Kasumi-1 (cell line): ENCODE data around the gene PLEKHM3.

ENCODE experiments used
- DNase-seq, 2 experiments: peaks; one replicate each; lab custom pipeline; 2025; lab: John Stamatoyannopoulos, UW

The PLEKHM3 gene

GRCh38 chr2:207885010-207885409 lies 140.3 kb downstream of the PLEKHM3 start:
- no peak for DNase-seq

GRCh38 chr2:207884127-207884526 lies 141.2 kb downstream of the PLEKHM3 start:
- no peak for DNase-seq

GRCh38 chr2:207883002-207883780 lies 142.1 kb downstream of the PLEKHM3 start:
- DNase-seq, result no peak

- no peak for DNase-seq
These were observed 143.4 kb downstream of the PLEKHM3 start for GRCh38 chr2:207881902-207882301.

- no peak for DNase-seq
These were observed 145.8 kb downstream of the PLEKHM3 start for GRCh38 chr2:207879536-207879935.

- DNase-seq, result no peak
These were observed 148.3 kb downstream of the PLEKHM3 start for GRCh38 chr2:207876842-207877535.

GRCh38 chr2:207875473-207876212 lies 149.7 kb downstream of the PLEKHM3 start:
- no peak for DNase-seq

GRCh38 chr2:207873794-207874193 lies 151.5 kb downstream of the PLEKHM3 start:
- no peak for DNase-seq

- DNase-seq, result no peak
These were observed 153.4 kb downstream of the PLEKHM3 start for GRCh38 chr2:207871911-207872310.

GRCh38 chr2:207871506-207871905 lies 153.8 kb downstream of the PLEKHM3 start:
- no peak for DNase-seq

GRCh38 chr2:207870814-207871213 lies 154.5 kb downstream of the PLEKHM3 start:
- no peak for DNase-seq

GRCh38 chr2:207869784-207870778 lies 155.2 kb downstream of the PLEKHM3 start:
- no peak for DNase-seq

- no peak for DNase-seq
These were observed 156.3 kb downstream of the PLEKHM3 start for GRCh38 chr2:207868855-207869596.

GRCh38 chr2:207867905-207868304 lies 157.4 kb downstream of the PLEKHM3 start:
- DNase-seq, result no peak

GRCh38 chr2:207867056-207867455 lies 158.3 kb downstream of the PLEKHM3 start:
- DNase-seq, result no peak

GRCh38 chr2:207865210-207865609 lies 160.1 kb downstream of the PLEKHM3 start:
- DNase-seq, result no peak

GRCh38 chr2:207863345-207863744 lies 162.0 kb downstream of the PLEKHM3 start:
- no peak for DNase-seq

- DNase-seq, result no peak
These were observed 163.5 kb downstream of the PLEKHM3 start for GRCh38 chr2:207861789-207862188.

- DNase-seq, result no peak
These were observed 164.6 kb downstream of the PLEKHM3 start for GRCh38 chr2:207860685-207861084.

- DNase-seq, result no peak
These were observed 169.7 kb downstream of the PLEKHM3 start for GRCh38 chr2:207855591-207855990.
